SK-N-SH (cell line): ENCODE measurements around the gene ATP1A1. TPM values are rescaled to one million over a fixed set of nuclear protein-coding genes. Genes with fewer than 3 reads are reported as not detected.

Source experiments
- CTCF ChIA-PET: fragments of 300-600, 350-600 bp; formaldehyde crosslinking; extraction: SDS; loops from one replicate; lab custom pipeline; 2021; lab: Yijun Ruan, JAX
- POLR2A ChIA-PET: fragments of 350-600 bp; sonication (Branson Sonifier 250); formaldehyde crosslinking; extraction: SDS; loops from one replicate; lab custom pipeline; 2020; ENCODE audit warnings: antibody characterized with exemption, inconsistent platforms; lab: Yijun Ruan, JAX
- DNase-seq: peaks from one replicate; pipeline ENCODE4 v3.0.0; 2012
- H2AFZ ChIP-seq: fragments of 200-600 bp; sonication (generic); 2 replicates; pipeline ENCODE4 v1.8.1; 2016; ENCODE audit warnings: antibody characterized with exemption, mild to moderate bottlenecking, low read depth
- H3F3A ChIP-seq: fragments of 200-600 bp; sonication (generic); replicated peaks from 2 replicates; pipeline ENCODE3; 2016; ENCODE audit warnings: antibody characterized with exemption, mild to moderate bottlenecking; ENCODE audit not compliant: insufficient read depth
- H3K27ac ChIP-seq, 2 experiments: fragments of 200-500 bp in 1 of 2; fragments of 200-600 bp in 1 of 2; sonication (Bioruptor generic) in 1 of 2; sonication (generic), shearing (Covaris generic) in 1 of 2; 2 replicates each; pipeline versions ENCODE4 v1.5.1 to v1.6.1; 2014 to 2016; ENCODE audit warnings: low read depth in 2 of 2, inconsistent platforms in 1 of 2, low read length in 1 of 2, mild to moderate bottlenecking in 1 of 2, mixed read lengths in 1 of 2
- H3K27me3 ChIP-seq: fragments of 200-600 bp; sonication (generic), shearing (Covaris generic); 2 replicates; pipeline ENCODE4 v1.6.1; 2016; ENCODE audit warnings: mixed run types; ENCODE audit not compliant: insufficient read depth
- H3K36me3 ChIP-seq, 2 experiments: fragments of 200-500 bp in 1 of 2; fragments of 200-600 bp in 1 of 2; sonication (Bioruptor generic) in 1 of 2; sonication (generic) in 1 of 2; replicated peaks in 1 of 2; 2 replicates each; pipeline versions ENCODE3 to v1.5.1; 2014 to 2016; ENCODE audit warnings: low read length in 1 of 2, mild to moderate bottlenecking in 1 of 2; ENCODE audit not compliant: insufficient read depth in 2 of 2, control insufficient read depth in 1 of 2
- H3K4me1 ChIP-seq, 2 experiments: fragments of 200-500 bp in 1 of 2; fragments of 200-600 bp in 1 of 2; sonication (Bioruptor generic) in 1 of 2; sonication (generic), shearing (Covaris generic) in 1 of 2; 2 replicates each; pipeline versions ENCODE4 v1.5.1 to v1.6.1; 2014 to 2016; ENCODE audit warnings: low read depth in 1 of 2, low read length in 1 of 2, mixed run types in 1 of 2; ENCODE audit not compliant: insufficient read depth in 2 of 2, control insufficient read depth in 1 of 2
- H3K4me2 ChIP-seq: fragments of 200-600 bp; sonication (generic), shearing (Covaris generic); 2 replicates; pipeline ENCODE4 v1.6.1; 2017; ENCODE audit warnings: mixed run types
- H3K4me3 ChIP-seq, 2 experiments: fragments of 200-500 bp in 1 of 2; fragments of 200-600 bp in 1 of 2; sonication (Bioruptor generic) in 1 of 2; sonication (generic), shearing (Covaris generic) in 1 of 2; 2 replicates each; pipeline versions ENCODE4 v1.5.1 to v1.8.1; 2014 to 2016; ENCODE audit warnings: low read depth in 2 of 2, inconsistent platforms in 1 of 2, low read length in 1 of 2, mild to moderate bottlenecking in 1 of 2, mixed read lengths in 1 of 2, moderate library complexity in 1 of 2
- H3K79me2 ChIP-seq: fragments of 200-600 bp; sonication (generic); 2 replicates; pipeline ENCODE4 v1.8.1; 2017; ENCODE audit warnings: mild to moderate bottlenecking; ENCODE audit not compliant: insufficient read depth
- H3K9ac ChIP-seq: fragments of 200-600 bp; sonication (generic); 2 replicates; pipeline ENCODE4 v1.6.1; 2017; ENCODE audit warnings: mixed run types
- H3K9me2 ChIP-seq: fragments of 200-600 bp; sonication (generic); 2 replicates; pipeline ENCODE4 v1.6.1; 2017; ENCODE audit warnings: mixed run types
- H3K9me3 ChIP-seq: fragments of 200-600 bp; sonication (generic); 2 replicates; pipeline ENCODE4 v1.6.1; 2017; ENCODE audit warnings: mixed run types, mild to moderate bottlenecking, moderate library complexity
- H4K20me1 ChIP-seq: fragments of 200-600 bp; sonication (generic); 2 replicates; pipeline ENCODE4 v1.6.1; 2017; ENCODE audit warnings: mild to moderate bottlenecking, mixed run types; ENCODE audit not compliant: insufficient read depth
- CHD2 ChIP-seq: fragments of 150-350 bp; IDR thresholded peaks from 2 replicates; pipeline ENCODE4 v1.6.1; 2018; ENCODE audit warnings: low read length; ENCODE audit not compliant: partially characterized antibody
- EP300 ChIP-seq, 2 experiments: IDR thresholded peaks; 2 replicates each; pipeline versions ENCODE4 v1.4.0 to v1.6.1; 2012; ENCODE audit warnings: borderline replicate concordance in 1 of 2, low read depth in 1 of 2, low read length in 1 of 2
- EZH2phosphoT487 ChIP-seq: fragments of 200-600 bp; sonication (generic); IDR thresholded peaks from 2 replicates; pipeline ENCODE4 v1.6.1; 2017; ENCODE audit warnings: low read depth, mixed run types, mild to moderate bottlenecking, antibody characterized with exemption, moderate library complexity, borderline replicate concordance
- GABPA ChIP-seq: IDR thresholded peaks from 2 replicates; pipeline ENCODE4 v1.4.0; 2012; ENCODE audit warnings: low read depth, mild to moderate bottlenecking
- GATA2 ChIP-seq: sonication (generic); formaldehyde crosslinking; IDR thresholded peaks from 2 replicates; pipeline ENCODE4 v1.5.0; 2020; ENCODE audit warnings: mild to moderate bottlenecking, missing genetic modification reagents
- JUND ChIP-seq: IDR thresholded peaks from 2 replicates; pipeline ENCODE4 v1.4.0; 2012
- NRF1 ChIP-seq: IDR thresholded peaks from 2 replicates; pipeline ENCODE4 v1.6.1; 2012; ENCODE audit warnings: low read depth, mild to moderate bottlenecking, low read length
- POLR2AphosphoS5 ChIP-seq: IDR thresholded peaks from 2 replicates; pipeline ENCODE4 v1.6.1; 2012; ENCODE audit warnings: low read depth, low read length
- RCOR1 ChIP-seq: fragments of 150-350 bp; IDR thresholded peaks from 2 replicates; pipeline ENCODE4 v1.6.1; 2017; ENCODE audit warnings: antibody characterized with exemption, low read length
- TAF1 ChIP-seq: IDR thresholded peaks from 2 replicates; pipeline ENCODE4 v1.6.1; 2012; ENCODE audit warnings: low read depth, mild to moderate bottlenecking, low read length, moderate library complexity, borderline replicate concordance
- TCF12 ChIP-seq: IDR thresholded peaks from 2 replicates; pipeline ENCODE4 v1.4.0; 2012
- YY1 ChIP-seq: IDR thresholded peaks from 2 replicates; pipeline ENCODE4 v1.4.0; 2012; ENCODE audit warnings: low read depth, mild to moderate bottlenecking
- WGBS: methylation state at CpG from one replicate; pipeline ENCODE4 v1.1.6; 2017; ENCODE audit warnings: low lambda C conversion rate; 5-methylcytosine and 5-hydroxymethylcytosine counted together
- polyA plus RNA-seq, 3 experiments: library from polyadenylated mRNA; depleted of rRNA; stranded (reverse); fragments of >200 nt; gene quantifications; 2 replicates each; pipeline ENCODE4 v1.2.3, GENCODE V29; 2012
- TF ChIP-seq, protein P1 (sequence below): fragments of 200-600 bp; sonication (generic); IDR thresholded peaks from 2 replicates; pipeline ENCODE4 v1.6.1; 2017; ENCODE audit warnings: antibody characterized with exemption, mild to moderate bottlenecking, moderate library complexity
- TF ChIP-seq, protein P2 (sequence below): fragments of 150-350 bp; IDR thresholded peaks from 2 replicates; pipeline ENCODE4 v1.6.1; 2017; ENCODE audit warnings: antibody characterized with exemption, low read length, low read depth, borderline replicate concordance
- TF ChIP-seq, protein P3 (sequence below): IDR thresholded peaks from 2 replicates; pipeline ENCODE4 v1.4.0; 2012; ENCODE audit warnings: low read depth, borderline replicate concordance
- TF ChIP-seq, protein P4 (sequence below): IDR thresholded peaks from 2 replicates; pipeline ENCODE4 v1.4.0; 2012; ENCODE audit warnings: low read depth

Gene ATP1A1
- polyA plus RNA-seq, 1 of the 3 experiments (the other 2 are of a cell fraction): 233 TPM

DNA sequence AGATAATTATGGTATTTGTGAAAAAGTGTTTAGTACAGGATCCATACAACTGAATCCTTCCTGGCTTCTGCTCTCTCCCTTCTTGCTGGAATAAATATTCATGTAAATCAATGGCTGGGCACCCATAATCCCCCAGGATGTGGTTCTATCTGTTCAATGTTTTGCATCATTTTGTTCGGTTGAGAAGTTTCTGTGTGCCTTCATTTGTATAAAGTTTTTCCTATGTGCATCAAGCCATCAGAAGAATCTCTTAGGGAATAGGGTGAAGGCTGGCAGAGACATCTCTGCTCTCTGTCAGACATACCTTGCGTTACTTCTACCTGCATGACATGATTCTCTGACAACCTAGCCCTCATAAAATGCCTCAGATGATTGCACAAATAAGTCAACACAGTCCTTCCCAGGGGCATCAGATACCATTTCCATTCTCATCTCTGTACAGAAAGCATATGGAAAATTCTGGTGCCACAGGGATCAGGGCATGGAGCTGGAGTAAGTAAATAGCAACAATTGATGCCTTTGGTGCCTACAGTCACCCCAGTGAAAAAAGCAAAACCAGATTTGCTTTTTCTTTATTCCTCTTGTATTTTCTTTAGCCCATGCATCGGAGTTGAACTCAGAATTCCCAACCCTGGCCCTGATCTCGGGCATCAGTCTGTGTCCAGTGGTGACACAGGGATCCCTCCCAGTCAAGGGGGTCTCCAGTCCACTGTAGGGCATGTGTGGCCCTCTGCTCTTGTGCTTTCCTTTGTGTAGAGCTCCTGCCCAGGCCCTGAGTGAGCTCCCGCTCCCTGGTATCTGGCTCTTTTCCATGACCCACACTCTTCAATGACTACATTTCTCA, 39.7 kb upstream of the ATP1A1 start:
- no peak for DNase-seq
- Histone ChIP-seq H4K20me1 (no peaks in the 10 kb centered on the region), H3K9me3 (no peaks in the 10 kb centered on the region), H3K79me2 (no peaks in the 10 kb centered on the region), H3K36me3 (no peaks in the 10 kb centered on the region), H3K9ac (no peak overlapping the region), H3K4me3 (no peak overlapping the region), H2AFZ (no peak overlapping the region), H3K27me3 (no peaks in the 10 kb centered on the region), H3K27ac (no peak overlapping the region), H3K9me2 (no peaks in the 10 kb centered on the region), H3K4me1 (peaks cover 0 to 17% of the 10 kb centered on the region in 2 experiments; a peak in 1 of 4 replicates), H3K4me2 (no peak overlapping the region), H3F3A (no peaks in the 10 kb centered on the region)
- 58% methylated on average over 5 of the region's 5 CpGs for WGBS
- TF ChIP-seq TCF12: no peak
- TF ChIP-seq NRF1: no peak
- no peak for TF ChIP-seq GATA2 (CRISPR knock-in tag)
- TF ChIP-seq, protein P1, sequence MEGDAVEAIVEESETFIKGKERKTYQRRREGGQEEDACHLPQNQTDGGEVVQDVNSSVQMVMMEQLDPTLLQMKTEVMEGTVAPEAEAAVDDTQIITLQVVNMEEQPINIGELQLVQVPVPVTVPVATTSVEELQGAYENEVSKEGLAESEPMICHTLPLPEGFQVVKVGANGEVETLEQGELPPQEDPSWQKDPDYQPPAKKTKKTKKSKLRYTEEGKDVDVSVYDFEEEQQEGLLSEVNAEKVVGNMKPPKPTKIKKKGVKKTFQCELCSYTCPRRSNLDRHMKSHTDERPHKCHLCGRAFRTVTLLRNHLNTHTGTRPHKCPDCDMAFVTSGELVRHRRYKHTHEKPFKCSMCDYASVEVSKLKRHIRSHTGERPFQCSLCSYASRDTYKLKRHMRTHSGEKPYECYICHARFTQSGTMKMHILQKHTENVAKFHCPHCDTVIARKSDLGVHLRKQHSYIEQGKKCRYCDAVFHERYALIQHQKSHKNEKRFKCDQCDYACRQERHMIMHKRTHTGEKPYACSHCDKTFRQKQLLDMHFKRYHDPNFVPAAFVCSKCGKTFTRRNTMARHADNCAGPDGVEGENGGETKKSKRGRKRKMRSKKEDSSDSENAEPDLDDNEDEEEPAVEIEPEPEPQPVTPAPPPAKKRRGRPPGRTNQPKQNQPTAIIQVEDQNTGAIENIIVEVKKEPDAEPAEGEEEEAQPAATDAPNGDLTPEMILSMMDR: no peak
- TF ChIP-seq GABPA: no peak
- TF ChIP-seq EZH2phosphoT487: no peak
- TF ChIP-seq, protein P2, sequence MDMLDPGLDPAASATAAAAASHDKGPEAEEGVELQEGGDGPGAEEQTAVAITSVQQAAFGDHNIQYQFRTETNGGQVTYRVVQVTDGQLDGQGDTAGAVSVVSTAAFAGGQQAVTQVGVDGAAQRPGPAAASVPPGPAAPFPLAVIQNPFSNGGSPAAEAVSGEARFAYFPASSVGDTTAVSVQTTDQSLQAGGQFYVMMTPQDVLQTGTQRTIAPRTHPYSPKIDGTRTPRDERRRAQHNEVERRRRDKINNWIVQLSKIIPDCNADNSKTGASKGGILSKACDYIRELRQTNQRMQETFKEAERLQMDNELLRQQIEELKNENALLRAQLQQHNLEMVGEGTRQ: no peak
- TF ChIP-seq RCOR1: no peak
- TF ChIP-seq, protein P3, sequence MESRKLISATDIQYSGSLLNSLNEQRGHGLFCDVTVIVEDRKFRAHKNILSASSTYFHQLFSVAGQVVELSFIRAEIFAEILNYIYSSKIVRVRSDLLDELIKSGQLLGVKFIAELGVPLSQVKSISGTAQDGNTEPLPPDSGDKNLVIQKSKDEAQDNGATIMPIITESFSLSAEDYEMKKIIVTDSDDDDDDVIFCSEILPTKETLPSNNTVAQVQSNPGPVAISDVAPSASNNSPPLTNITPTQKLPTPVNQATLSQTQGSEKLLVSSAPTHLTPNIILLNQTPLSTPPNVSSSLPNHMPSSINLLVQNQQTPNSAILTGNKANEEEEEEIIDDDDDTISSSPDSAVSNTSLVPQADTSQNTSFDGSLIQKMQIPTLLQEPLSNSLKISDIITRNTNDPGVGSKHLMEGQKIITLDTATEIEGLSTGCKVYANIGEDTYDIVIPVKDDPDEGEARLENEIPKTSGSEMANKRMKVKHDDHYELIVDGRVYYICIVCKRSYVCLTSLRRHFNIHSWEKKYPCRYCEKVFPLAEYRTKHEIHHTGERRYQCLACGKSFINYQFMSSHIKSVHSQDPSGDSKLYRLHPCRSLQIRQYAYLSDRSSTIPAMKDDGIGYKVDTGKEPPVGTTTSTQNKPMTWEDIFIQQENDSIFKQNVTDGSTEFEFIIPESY: no peak
- TF ChIP-seq JUND: no peak
- no peak for TF ChIP-seq CHD2
- TF ChIP-seq TAF1: no peak
- no peak for TF ChIP-seq EP300 (IDR thresholded peaks at IDR 0.05; ENCODE audit: borderline replicate concordance in 1 of 2, low read depth in 1 of 2, low read length in 1 of 2)
- TF ChIP-seq, protein P4, sequence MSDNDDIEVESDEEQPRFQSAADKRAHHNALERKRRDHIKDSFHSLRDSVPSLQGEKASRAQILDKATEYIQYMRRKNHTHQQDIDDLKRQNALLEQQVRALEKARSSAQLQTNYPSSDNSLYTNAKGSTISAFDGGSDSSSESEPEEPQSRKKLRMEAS: no peak
- no peak for TF ChIP-seq POLR2AphosphoS5
- TF ChIP-seq YY1: no peak
- ChIA-PET CTCF (interaction anchor here (2.2 kb wide), 1 partner anchor 194 kb away, joined by 7 read pairs; no protein-coding TSS in a partner anchor), POLR2A (no interaction called here)
